GM10847 (cell line): ENCODE results near the gene MEGF6.

ENCODE experiments used
- POLR2A ChIP-seq: IDR thresholded peaks from 2 replicates; pipeline ENCODE4 v1.6.1; 2011; ENCODE audit not compliant: insufficient read length; ENCODE audit errors: extremely low read depth

MEGF6 gene

GRCh38 chr1:3650248-3651025, 39.1 kb upstream of the MEGF6 start:
- TF ChIP-seq POLR2A: no peak

- TF ChIP-seq POLR2A: peak; percentile 60
These were observed 38.3 kb upstream of the MEGF6 start, which contains the start of gene WRAP73 for GRCh38 chr1:3649342-3650247. Gene WRAP73 (minus strand): TSS chr1:3650103. CDS start chr1:3649999, 104 bp downstream.

DNA sequence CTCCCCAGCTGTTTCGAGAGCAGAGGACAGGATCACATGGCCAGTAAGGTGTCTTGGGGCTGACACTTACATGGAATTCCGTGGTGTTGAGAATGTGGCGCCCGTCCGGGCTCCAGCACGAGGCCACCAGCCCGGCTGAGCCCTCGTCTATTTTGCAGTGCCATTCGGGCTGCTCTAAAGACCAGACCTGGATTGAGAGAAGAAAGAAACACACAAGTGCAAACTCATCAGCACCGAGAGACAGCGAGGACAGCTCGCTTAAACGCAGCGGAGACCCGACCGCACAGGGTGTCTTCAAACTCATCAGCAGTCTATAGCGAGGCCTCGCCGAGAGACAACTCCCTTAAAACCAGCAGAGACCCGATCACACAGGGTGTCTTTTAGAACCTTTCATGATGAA, 35.3 kb upstream of the MEGF6 start:
- TF ChIP-seq POLR2A: no peak

DNA sequence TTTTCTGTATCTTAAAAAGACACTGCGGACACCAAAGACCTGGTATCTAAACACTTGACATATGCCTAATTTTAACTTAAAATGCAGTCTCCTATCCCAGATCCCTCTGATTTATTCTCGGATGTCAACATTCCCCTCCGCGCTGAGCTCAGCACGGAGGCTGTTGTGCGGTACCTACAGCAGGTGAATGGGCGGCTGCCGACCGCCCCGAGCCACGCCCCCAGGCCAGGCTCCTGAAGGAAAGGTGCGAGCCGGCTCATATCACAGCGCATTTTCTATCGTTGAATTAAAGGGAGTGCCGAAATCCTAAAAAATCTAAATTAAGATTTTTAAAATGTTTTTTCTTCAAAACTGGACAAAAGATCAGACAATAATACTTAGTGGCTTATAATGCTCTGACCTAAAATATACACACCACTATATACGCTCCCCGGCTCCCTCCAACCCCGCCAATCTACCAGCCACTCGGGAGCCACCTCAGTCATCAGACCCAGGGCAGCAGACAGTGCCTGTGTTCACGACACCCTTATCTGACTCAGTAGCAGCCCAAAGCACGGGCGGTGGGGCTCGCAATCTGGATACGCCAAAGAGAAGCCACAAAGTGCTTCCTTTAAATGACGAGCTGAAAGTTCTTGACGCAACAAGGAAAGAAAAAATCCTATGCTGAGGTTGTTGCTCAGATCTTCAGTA, 34.5 kb upstream of the MEGF6 start:
- TF ChIP-seq POLR2A: no peak

- no peak for TF ChIP-seq POLR2A
These were observed 33.9 kb upstream of the MEGF6 start for GRCh38 chr1:3645247-3645646.

DNA sequence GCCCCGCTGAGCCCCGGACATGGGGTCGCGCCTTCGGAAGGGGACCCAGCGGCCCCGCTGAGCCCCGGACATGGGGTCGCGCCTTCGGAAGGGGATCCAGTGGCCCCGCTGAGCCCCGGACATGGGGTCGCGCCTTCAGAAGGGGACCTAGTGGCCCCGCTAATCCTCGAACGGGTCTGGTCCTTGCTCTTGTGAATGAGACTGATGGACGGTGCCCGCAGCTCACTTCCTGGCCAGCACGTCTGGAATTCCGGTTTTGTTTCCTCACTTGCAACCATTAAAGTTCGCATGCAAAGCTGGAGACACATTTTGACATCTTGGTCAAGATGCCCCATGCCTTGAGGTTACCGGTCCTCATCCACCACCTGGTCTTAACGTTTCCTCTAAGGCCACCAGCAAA, 33.0 kb upstream of the MEGF6 start:
- TF ChIP-seq POLR2A: no peak

- no peak for TF ChIP-seq POLR2A
These were observed 31.8 kb upstream of the MEGF6 start for GRCh38 chr1:3642919-3643675.

GRCh38 chr1:3641816-3642215, 30.5 kb upstream of the MEGF6 start:
- no peak for TF ChIP-seq POLR2A

DNA sequence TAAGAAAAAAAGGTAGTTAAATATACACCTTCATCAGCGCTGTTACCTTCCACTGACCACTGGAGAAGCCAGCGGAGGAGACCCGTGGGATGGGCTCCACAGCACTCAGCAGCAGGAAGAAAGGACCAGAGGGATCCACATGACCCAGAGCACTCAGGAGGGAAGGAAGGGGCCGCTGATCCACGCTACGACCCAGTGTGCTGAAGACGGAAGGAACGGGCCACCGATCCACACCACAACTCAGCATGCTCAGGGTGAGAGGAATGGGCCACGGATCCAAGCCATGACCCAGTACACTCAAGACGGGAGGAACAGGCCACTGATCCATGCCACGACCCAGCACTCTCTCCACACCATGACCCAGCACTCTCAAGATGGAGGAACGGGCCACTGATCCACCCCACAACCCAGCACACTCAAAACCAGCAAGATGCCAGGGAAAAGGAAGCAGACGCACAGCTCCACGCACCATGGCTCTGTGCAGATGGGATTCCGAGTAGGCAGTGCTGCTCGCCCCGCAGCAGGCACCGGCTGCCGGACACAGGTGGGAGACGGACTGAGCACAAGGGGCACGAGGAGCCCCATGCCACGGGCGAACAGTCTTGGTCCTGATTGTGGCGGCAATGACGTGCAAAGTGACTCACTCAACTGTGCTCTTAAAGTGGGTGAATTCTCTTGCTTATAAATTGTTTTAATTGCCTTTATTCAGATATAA, 29.9 kb upstream of the MEGF6 start:
- TF ChIP-seq POLR2A: no peak

GRCh38 chr1:3640121-3640837, 29.0 kb upstream of the MEGF6 start:
- no peak for TF ChIP-seq POLR2A

GRCh38 chr1:3639397-3639911, 28.1 kb upstream of the MEGF6 start:
- TF ChIP-seq POLR2A: no peak

DNA sequence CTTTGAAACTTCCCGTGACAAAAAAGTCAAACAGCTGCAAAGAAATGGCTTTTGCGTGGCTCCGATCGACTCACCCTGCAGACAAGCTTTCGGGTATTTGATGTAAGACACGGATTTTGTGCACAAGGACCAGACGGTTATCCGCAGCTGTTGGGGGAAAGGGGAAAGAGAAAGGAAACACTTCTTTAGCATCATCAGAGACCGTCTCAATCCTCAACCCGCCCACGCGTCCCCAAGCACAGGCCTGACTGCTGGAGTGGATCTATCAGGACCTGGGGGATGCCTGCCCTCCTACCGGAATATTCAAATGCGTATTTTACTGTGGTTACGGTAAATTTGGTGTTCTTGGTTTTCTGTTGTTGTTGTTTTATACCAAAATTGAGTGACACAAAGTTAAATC, 27.4 kb upstream of the MEGF6 start:
- no peak for TF ChIP-seq POLR2A

- TF ChIP-seq POLR2A: no peak
These were observed 26.7 kb upstream of the MEGF6 start for GRCh38 chr1:3638027-3638426.
